GM18951 (cell line): ENCODE data around the gene KLHDC8B.

Experiments
- POLR2A ChIP-seq: IDR thresholded peaks from 4 replicates; pipeline ENCODE4 v1.6.1; 2011; ENCODE audit warnings: mild to moderate bottlenecking; ENCODE audit not compliant: insufficient read length, insufficient read depth; ENCODE audit errors: extremely low read depth
- in situ Hi-C: fragments of 300-500 bp; cut with MboI; formaldehyde crosslinking; loops from one replicate; pipeline ENCODE4 v1.12.0; 2022; ENCODE audit warnings: low sequenced_read_pairs, mixed read lengths, inconsistent platforms; ENCODE audit not compliant: unreplicated experiment

KLHDC8B gene

GRCh38 chr3:49171119-49171774 is at the start of gene KLHDC8B:
Gene KLHDC8B (plus strand): TSS chr3:49171598. CDS start chr3:49172770, 1,172 bp downstream.
- TF ChIP-seq POLR2A: no peak
- in situ Hi-C loops: loop anchor here (10.0 kb wide), 1 partner anchor 274 kb away; no protein-coding TSS in a partner anchor

GRCh38 chr3:49122022-49122421 is 49.4 kb upstream of the KLHDC8B start:
- TF ChIP-seq POLR2A: no peak
- in situ Hi-C loops: no loop called here

DNA sequence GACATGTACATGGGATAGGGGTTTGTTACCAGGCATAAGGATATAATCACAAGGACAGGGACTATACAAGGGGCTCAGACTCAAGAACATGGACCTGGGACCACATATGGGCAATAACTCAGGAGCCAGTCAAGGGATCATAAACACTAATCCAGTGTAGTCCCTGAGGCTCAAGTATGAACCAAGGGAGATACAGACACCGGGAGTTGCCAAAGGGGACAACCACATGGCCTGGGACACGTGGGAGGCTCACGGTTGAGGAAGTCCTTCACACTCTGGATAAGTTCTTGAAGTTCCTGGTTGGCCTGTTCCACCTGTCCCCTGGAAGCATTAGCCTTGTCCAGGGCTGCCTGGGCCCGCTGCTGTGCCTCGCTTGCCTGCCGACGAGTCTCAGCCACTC is 48.9 kb upstream of the KLHDC8B start:
- in situ Hi-C loops: no loop called here

GRCh38 chr3:49122886-49123545 is 48.4 kb upstream of the KLHDC8B start:
- in situ Hi-C loops: no loop called here
- TF ChIP-seq POLR2A: no peak

More for the DNA sequence above, 48.9 kb upstream of the KLHDC8B start:
- no peak for TF ChIP-seq POLR2A

DNA sequence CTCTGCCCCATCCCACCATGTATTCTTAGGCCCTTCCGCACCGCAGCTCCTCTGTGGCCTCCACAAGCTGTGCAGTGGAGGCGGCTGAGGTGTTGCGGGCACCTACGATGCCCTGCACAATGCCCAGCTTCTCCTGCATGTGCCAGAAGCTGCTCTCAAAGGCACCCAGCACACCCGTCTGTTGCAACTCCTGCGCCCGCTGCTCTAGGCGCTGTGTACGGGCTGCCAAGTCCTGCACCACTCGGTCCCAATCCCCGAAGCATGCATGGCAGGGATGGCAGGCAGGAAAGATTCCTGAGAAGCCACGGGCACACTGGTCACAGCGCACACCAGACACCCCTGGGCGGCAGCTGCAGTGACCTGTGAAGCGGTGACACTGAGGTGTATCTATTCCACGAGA is 47.7 kb upstream of the KLHDC8B start:
- TF ChIP-seq POLR2A: no peak
- in situ Hi-C loops: no loop called here

- no peak for TF ChIP-seq POLR2A
- in situ Hi-C loops: no loop called here
These were observed 47.2 kb upstream of the KLHDC8B start for GRCh38 chr3:49124203-49124602.

DNA sequence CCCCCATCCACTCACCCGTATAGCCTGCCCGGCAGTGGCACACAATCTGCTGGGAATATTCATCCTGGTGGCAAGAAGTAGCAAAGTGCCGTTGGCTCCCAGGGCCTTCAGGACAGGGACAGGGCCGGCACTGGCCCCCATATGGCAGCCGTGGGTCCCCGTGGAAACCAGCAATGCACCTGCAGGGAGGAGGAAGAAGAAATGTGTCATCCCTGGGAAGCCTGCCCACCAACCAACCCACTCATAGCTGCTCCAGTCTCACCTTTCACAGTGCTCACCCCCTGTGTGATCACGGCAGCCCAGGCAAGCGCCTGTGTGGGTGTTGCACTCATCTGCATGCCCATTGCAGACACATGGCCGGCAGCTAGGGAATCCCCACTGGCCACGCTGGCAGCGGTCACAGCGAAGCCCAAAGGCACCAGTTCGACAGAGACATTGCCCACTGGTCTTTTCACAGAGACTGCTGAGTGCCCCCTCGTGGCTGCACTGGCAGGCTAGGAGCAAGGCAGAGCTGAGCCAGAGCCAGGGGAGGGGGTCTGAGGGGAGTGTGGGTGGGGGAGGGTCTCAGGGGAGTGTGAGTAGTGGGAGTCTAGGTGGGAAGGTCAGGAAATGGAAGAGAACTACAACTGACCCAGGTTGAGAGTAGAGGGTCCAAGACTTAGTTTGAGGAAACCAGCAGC is 46.3 kb upstream of the KLHDC8B start:
- TF ChIP-seq POLR2A: no peak
- in situ Hi-C loops: no loop called here

GRCh38 chr3:49131040-49131439 is 40.4 kb upstream of the KLHDC8B start:
- TF ChIP-seq POLR2A: no peak
- in situ Hi-C loops: no loop called here

DNA sequence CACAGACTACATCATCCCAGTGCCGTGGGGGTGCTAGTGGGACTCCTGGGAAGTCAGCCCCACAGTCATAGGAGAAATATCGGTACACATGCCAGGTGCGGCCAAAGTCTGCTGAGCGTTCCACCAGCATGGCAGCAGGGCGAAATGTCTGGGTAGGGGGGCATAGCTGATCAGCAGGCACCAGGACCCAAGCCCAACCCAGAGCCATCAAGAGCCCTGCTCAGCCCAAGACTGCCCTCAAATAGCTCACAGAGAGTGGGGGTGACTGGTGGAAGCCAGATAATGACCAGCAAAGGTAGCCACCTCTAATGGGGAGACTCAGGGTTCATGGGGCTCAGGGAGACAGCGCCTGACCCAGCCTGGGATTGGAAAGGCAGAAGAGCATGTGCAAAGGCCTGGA is 39.8 kb upstream of the KLHDC8B start:
- TF ChIP-seq POLR2A: no peak
- in situ Hi-C loops: no loop called here

DNA sequence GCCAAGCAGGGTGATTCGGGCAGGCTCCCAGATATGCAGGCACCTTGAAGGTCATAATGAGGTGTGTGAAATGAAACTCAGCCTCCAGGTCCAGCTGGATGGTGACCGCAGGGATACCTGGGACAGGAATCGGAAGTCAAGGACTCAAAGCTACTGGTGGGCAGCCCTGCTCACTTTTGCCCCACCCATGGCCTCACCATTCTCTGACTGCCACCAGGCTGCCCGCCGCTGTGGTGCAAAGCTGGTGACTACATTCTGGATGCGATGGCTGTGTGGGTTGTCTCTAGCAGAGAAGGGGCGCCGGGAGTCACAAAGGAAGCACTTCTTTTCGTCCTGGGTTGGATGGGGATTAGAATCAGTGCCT is 39.3 kb upstream of the KLHDC8B start:
- in situ Hi-C loops: no loop called here
- TF ChIP-seq POLR2A: no peak

- no peak for TF ChIP-seq POLR2A
- in situ Hi-C loops: no loop called here
These were observed 38.8 kb upstream of the KLHDC8B start, which contains the start of gene LAMB2 for GRCh38 chr3:49132437-49133225. Gene LAMB2 (minus strand): TSS chr3:49133050. CDS start chr3:49132867, 183 bp downstream.

DNA sequence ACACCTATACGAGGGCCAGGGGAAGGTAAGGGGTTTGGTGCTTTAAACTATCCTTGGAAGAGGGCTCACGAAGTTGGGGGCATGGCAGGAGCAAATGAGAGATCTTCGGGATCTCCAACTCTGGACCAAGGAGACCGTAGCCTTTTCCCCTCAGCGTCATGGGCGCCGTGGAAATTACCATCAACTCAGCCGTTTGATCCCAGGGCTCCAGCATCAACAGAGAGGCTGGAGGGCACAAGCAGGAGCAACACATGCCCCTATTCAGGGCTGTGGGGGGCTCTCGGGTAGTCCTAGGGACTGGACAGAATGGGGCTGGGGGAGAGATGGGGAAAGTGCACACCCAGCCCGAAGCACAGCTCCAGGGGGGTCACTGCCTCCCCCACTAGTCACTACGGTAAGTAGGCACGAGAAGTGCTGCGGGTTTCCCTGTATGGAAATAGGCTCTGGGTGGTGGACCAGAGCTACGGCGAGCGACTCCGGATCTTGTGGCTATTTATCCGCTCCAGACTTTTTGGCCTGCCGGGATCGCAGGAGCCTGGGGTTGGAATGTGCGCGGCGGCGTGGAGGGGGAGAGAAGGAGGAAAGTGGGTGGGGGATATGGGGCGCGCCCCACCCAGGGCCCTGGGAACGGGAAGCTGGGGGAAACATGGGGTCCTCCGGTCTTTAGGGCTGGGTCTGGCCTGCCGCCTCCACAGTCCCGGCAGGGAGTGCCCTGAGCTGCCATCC is 38.0 kb upstream of the KLHDC8B start:
- in situ Hi-C loops: no loop called here
- TF ChIP-seq POLR2A: no peak
